HepG2 (cell line): Measurements from ENCODE around the gene ROBO3. TPM values are rescaled to one million over a fixed set of nuclear protein-coding genes. Genes with fewer than 3 reads are reported as not detected.

Experiments used
- ATAC-seq: fragments of 200-7000 bp; cut with Tn5 transposase; 3 replicates; pipeline ENCODE4 v1.9.1; 2020; ENCODE audit warnings: mild to moderate bottlenecking, moderate library complexity
- BruUV-seq: library from RNA; stranded (reverse); fragments of 400-500 nt; replicated peaks from 2 replicates; lab custom pipeline; 2021; lab: Mats Ljungman, UMichigan
- CTCF ChIA-PET: fragments of 300-600 bp; formaldehyde crosslinking; extraction: SDS; loops from one replicate; lab custom pipeline; 2021; ENCODE audit warnings: low total read pairs, inconsistent platforms, low intra/inter-chr PET ratio; lab: Yijun Ruan, JAX
- POLR2A ChIA-PET: fragments of 350-600 bp; sonication (Branson Sonifier 250); formaldehyde crosslinking; loops from one replicate; lab custom pipeline; 2020; ENCODE audit warnings: antibody characterized with exemption, inconsistent platforms; lab: Yijun Ruan, JAX
- DNase-seq: peaks from one replicate; pipeline ENCODE4 v3.0.0-alpha.2; 2015; ENCODE audit warnings: low spot score
- FAIRE-seq: peaks from 3 replicates; lab custom pipeline; 2011; peaks lifted over from hg19 to GRCh38; lab: Jason Lieb, UNC
- H2AFZ ChIP-seq: one replicate; pipeline ENCODE4 v1.6.1; 2011; ENCODE audit warnings: low read length, inconsistent platforms
- H3K27ac ChIP-seq: fragments of 300-600 bp; 3 replicates; pipeline ENCODE4 v1.8.0; 2011; ENCODE audit warnings: mixed run types, mild to moderate bottlenecking, mixed read lengths, low read length, inconsistent platforms; ENCODE audit not compliant: insufficient read depth; ENCODE audit errors: extremely low read length
- H3K27me3 ChIP-seq, 2 experiments: fragments of 200-600 bp in 1 of 2; 2 replicates in 1 of 2; 3 replicates in 1 of 2; pipeline versions ENCODE4 v1.6.0 to v1.8.0; 2011; ENCODE audit warnings: low read length in 2 of 2, mild to moderate bottlenecking in 2 of 2, moderate library complexity in 2 of 2, inconsistent platforms in 1 of 2; ENCODE audit not compliant: insufficient read depth in 2 of 2, control insufficient read depth in 1 of 2
- H3K36me3 ChIP-seq, 2 experiments: fragments of 200-600 bp in 1 of 2; replicated peaks in 1 of 2; 2 replicates in 1 of 2; 3 replicates in 1 of 2; pipeline versions ENCODE4 v1.5.1 to v1.8.0; 2011; ENCODE audit warnings: low read length in 2 of 2, inconsistent platforms in 1 of 2; ENCODE audit not compliant: insufficient read depth in 2 of 2, control insufficient read depth in 1 of 2
- H3K4me1 ChIP-seq: 2 replicates; pipeline ENCODE4 v1.5.1; 2012; ENCODE audit warnings: low read length, inconsistent platforms; ENCODE audit not compliant: insufficient read depth
- H3K4me2 ChIP-seq: 2 replicates; pipeline ENCODE4 v1.6.0; 2011; ENCODE audit warnings: low read depth, low read length, inconsistent platforms
- H3K4me3 ChIP-seq, 3 experiments: fragments of 200-600 bp in 1 of 3; sonication (generic), shearing (Covaris generic) in 1 of 3; replicated peaks in 1 of 3; 2 replicates each; pipeline ENCODE4 v1.5.1; 2011 to 2016; ENCODE audit warnings: low read length in 3 of 3, inconsistent platforms in 2 of 3, low read depth in 2 of 3, mild to moderate bottlenecking in 2 of 3, control low read depth in 1 of 3, mixed read lengths in 1 of 3; ENCODE audit not compliant: insufficient read depth in 1 of 3
- H3K79me2 ChIP-seq: one replicate; pipeline ENCODE4 v1.6.1; 2011; ENCODE audit warnings: low read length, inconsistent platforms; ENCODE audit not compliant: insufficient read depth
- H3K9ac ChIP-seq: 2 replicates; pipeline ENCODE4 v1.6.0; 2011; ENCODE audit warnings: mild to moderate bottlenecking, low read depth, low read length, inconsistent platforms; ENCODE audit not compliant: insufficient read depth
- H3K9me3 ChIP-seq: 2 replicates; pipeline ENCODE4 v1.5.1; 2012; ENCODE audit warnings: mild to moderate bottlenecking, low read length
- H4K20me1 ChIP-seq: 2 replicates; pipeline ENCODE4 v1.6.0; 2011; ENCODE audit warnings: inconsistent platforms, mild to moderate bottlenecking, low read length, moderate library complexity; ENCODE audit not compliant: insufficient read depth
- BCL6 ChIP-seq: IDR thresholded peaks from 2 replicates; pipeline ENCODE4 v1.6.1; 2016; ENCODE audit warnings: missing genetic modification reagents, missing compliant biosample characterization
- DNMT3B ChIP-seq: conservative IDR thresholded peaks from 2 replicates; pipeline ENCODE4 v1.6.1; 2016; ENCODE audit warnings: missing biosample characterization, control low read depth
- ELK4 ChIP-seq: sonication (generic); formaldehyde crosslinking; IDR thresholded peaks from 2 replicates; pipeline ENCODE4 v1.9.0; 2021; ENCODE audit warnings: missing genetic modification reagents, borderline replicate concordance
- FOSL1 ChIP-seq: sonication (generic); formaldehyde crosslinking; IDR thresholded peaks from 2 replicates; pipeline ENCODE4 v1.9.0; 2021; ENCODE audit warnings: missing genetic modification reagents, borderline replicate concordance
- GABPB1 ChIP-seq: IDR thresholded peaks from 2 replicates; pipeline ENCODE4 v1.6.1; 2016; ENCODE audit warnings: mild to moderate bottlenecking, missing genetic modification reagents, moderate library complexity, missing compliant biosample characterization
- KLF6 ChIP-seq: IDR thresholded peaks from 2 replicates; pipeline ENCODE4 v1.8.0; 2016; ENCODE audit warnings: missing biosample characterization, missing genetic modification reagents
- NONO ChIP-seq, 2 experiments: fragments of 450-650 bp in 1 of 2; sonication (generic) in 1 of 2; formaldehyde crosslinking in 1 of 2; IDR thresholded peaks in 1 of 2; conservative IDR thresholded peaks in 1 of 2; 2 replicates each; pipeline versions ENCODE4 v1.6.1 to v1.8.0; 2017 to 2022; ENCODE audit warnings: mild to moderate bottlenecking in 1 of 2, missing genetic modification reagents in 1 of 2, moderate library complexity in 1 of 2
- POLR2G ChIP-seq: fragments of 200-400 bp; formaldehyde crosslinking; IDR thresholded peaks from 2 replicates; pipeline ENCODE4 v1.6.1; 2018; ENCODE audit warnings: mild to moderate bottlenecking, low read depth, low read length, moderate library complexity
- U2AF1 ChIP-seq: fragments of 200-400 bp; formaldehyde crosslinking; optimal IDR thresholded peaks from 2 replicates; pipeline ENCODE3; 2017; ENCODE audit warnings: mild to moderate bottlenecking, low read depth, low read length
- ZC3H13 ChIP-seq: sonication (generic); formaldehyde crosslinking; IDR thresholded peaks from 2 replicates; pipeline ENCODE4 v1.8.1; 2023; ENCODE audit warnings: mild to moderate bottlenecking, missing genetic modification reagents, moderate library complexity
- ZMYM4 ChIP-seq: sonication (generic); formaldehyde crosslinking; IDR thresholded peaks from 2 replicates; pipeline ENCODE4 v1.8.1; 2023; ENCODE audit warnings: mild to moderate bottlenecking, missing genetic modification reagents
- ZNF501 ChIP-seq: sonication (generic); formaldehyde crosslinking; IDR thresholded peaks from 2 replicates; pipeline ENCODE4 v1.5.1; 2020; ENCODE audit warnings: mild to moderate bottlenecking, moderate library complexity, missing genetic modification reagents
- ZNF510 ChIP-seq: sonication (generic); formaldehyde crosslinking; IDR thresholded peaks from 2 replicates; pipeline ENCODE4 v1.4.0; 2020; ENCODE audit warnings: low read depth, mild to moderate bottlenecking, missing genetic modification reagents
- ZNF598 ChIP-seq: sonication (generic); formaldehyde crosslinking; IDR thresholded peaks from 2 replicates; pipeline ENCODE4 v1.5.1; 2020; ENCODE audit warnings: mild to moderate bottlenecking, missing genetic modification reagents, borderline replicate concordance
- WGBS: methylation state at CpG from one replicate; pipeline ENCODE4 v1.1.6; 2017; ENCODE audit warnings: low lambda C conversion rate; 5-methylcytosine and 5-hydroxymethylcytosine counted together
- in situ Hi-C: cut with HindIII; loops from 2 replicates; pipeline ENCODE4 v1.10.0; 2017; ENCODE audit warnings: low pct_unique_long_range_greater_than_20kb; ENCODE audit not compliant: extremely low pct_ligation_motif_present
- intact Hi-C: fragments of 100-400 bp; cut with micrococcal nuclease; formaldehyde crosslinking; loops from one replicate; pipeline ENCODE4 v1.10.0; 2022; ENCODE audit not compliant: unreplicated experiment
- polyA plus RNA-seq, 8 experiments: library from polyadenylated mRNA; depleted of rRNA in 3 of 8; stranded (reverse) in 7 of 8; unstranded in 1 of 8; fragments of >200 nt; fragmentation: Illumina TruSeq in 4 of 8; extraction: Trizol in 4 of 8; gene quantifications; 2 replicates each; pipeline versions ENCODE4 v1.2.1 to v1.2.3, GENCODE V29; 2011 to 2016; ENCODE audit warnings: low read depth in 4 of 8, missing spikeins in 1 of 8, mixed read lengths in 1 of 8; ENCODE audit not compliant: insufficient read depth in 1 of 8
- total RNA-seq, 5 experiments: library from RNA; depleted of rRNA; stranded (reverse); fragments of >200 nt; fragmentation: Illumina TruSeq; extraction: Trizol; gene quantifications; 2 replicates each; pipeline ENCODE4 v1.2.3, GENCODE V29; 2016; ENCODE audit warnings: low read depth in 1 of 5
- TF ChIP-seq, protein P1 (sequence below): sonication (generic); formaldehyde crosslinking; IDR thresholded peaks from 2 replicates; pipeline ENCODE4 v1.5.1; 2020; ENCODE audit warnings: mild to moderate bottlenecking, missing genetic modification reagents, moderate library complexity

ROBO3 gene
- total and polyA plus RNA-seq, 2 of the 13 experiments (the other 11 are each of a cell fraction or from before 2014, with no cell fraction given), result 0.07 to 2.4 TPM

DNA sequence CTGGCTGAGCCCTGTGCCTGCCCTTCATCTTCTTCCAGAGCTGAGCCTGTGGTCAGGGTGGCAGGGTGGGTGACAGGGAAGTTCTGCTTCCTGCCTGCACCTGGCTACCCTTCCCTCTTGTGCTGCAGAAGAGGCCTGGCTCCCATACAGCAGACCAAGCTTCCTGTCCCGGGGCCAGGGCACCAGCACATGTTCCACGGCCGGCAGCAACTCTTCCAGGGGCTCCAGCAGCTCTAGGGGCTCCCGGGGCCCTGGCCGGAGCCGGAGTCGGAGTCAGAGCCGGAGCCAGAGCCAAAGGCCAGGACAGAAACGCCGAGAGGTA, 15.0 kb downstream of the ROBO3 start:
- Histone ChIP-seq H3K27ac (no peak overlapping the region), H2AFZ (no peak overlapping the region), H3K36me3 (no peaks in the 10 kb centered on the region), H3K27me3 (peaks cover 0 to 34% of the 10 kb centered on the region in 2 experiments; a peak in 4 of 5 replicates), H3K9ac (no peak overlapping the region), H3K9me3 (no peaks in the 10 kb centered on the region), H3K4me1 (peaks cover 83% of the 10 kb centered on the region), H3K4me2 (peak overlapping the region; percentile 5; the same call in 1 of the 2 replicates), H3K4me3 (no peak overlapping the region), H4K20me1 (no peaks in the 10 kb centered on the region), H3K79me2 (no peaks in the 10 kb centered on the region)
- FAIRE-seq (no peak), ATAC-seq (no peak), DNase-seq (no peak)
- CTCF ChIA-PET, result no interaction called here
- POLR2A ChIA-PET, result no interaction called here
- no TSS peak for BruUV-seq
- 31% methylated on average over 9 of the region's 10 CpGs for WGBS
- in situ Hi-C loops (no loop called here), intact Hi-C loops (no loop called here)
- TF ChIP-seq FOSL1 (CRISPR knock-in tag) (no peak), ZNF501 (0 out of 2 replicates have a peak, but pooled peaks have one; percentile 31), GABPB1 (peak; percentile 35; the same call in 1 of the 2 replicates)
- TF ChIP-seq, protein P1, sequence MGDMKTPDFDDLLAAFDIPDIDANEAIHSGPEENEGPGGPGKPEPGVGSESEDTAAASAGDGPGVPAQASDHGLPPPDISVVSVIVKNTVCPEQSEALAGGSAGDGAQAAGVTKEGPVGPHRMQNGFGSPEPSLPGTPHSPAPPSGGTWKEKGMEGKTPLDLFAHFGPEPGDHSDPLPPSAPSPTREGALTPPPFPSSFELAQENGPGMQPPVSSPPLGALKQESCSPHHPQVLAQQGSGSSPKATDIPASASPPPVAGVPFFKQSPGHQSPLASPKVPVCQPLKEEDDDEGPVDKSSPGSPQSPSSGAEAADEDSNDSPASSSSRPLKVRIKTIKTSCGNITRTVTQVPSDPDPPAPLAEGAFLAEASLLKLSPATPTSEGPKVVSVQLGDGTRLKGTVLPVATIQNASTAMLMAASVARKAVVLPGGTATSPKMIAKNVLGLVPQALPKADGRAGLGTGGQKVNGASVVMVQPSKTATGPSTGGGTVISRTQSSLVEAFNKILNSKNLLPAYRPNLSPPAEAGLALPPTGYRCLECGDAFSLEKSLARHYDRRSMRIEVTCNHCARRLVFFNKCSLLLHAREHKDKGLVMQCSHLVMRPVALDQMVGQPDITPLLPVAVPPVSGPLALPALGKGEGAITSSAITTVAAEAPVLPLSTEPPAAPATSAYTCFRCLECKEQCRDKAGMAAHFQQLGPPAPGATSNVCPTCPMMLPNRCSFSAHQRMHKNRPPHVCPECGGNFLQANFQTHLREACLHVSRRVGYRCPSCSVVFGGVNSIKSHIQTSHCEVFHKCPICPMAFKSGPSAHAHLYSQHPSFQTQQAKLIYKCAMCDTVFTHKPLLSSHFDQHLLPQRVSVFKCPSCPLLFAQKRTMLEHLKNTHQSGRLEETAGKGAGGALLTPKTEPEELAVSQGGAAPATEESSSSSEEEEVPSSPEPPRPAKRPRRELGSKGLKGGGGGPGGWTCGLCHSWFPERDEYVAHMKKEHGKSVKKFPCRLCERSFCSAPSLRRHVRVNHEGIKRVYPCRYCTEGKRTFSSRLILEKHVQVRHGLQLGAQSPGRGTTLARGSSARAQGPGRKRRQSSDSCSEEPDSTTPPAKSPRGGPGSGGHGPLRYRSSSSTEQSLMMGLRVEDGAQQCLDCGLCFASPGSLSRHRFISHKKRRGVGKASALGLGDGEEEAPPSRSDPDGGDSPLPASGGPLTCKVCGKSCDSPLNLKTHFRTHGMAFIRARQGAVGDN (CRISPR knock-in tag), result peak; percentile 69

DNA sequence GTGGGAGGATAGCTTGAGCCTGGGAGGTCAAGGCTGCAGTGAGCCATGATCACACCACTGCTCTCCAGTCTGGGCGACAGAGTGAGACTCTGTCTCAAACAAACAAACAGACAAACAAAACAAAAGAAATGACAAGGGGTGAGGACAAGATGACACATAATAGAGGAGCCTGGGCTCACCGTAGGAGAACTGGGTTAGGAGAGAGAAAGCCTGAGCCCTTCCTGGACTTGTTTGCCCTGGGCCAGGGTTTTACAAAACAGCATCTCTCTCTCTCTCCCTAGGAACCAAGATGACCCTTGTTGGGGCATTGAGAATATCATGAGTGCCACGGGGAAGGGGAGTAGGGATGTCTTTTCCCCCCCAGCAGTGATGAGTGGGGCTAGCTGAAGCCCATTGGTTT, 15.7 kb downstream of the ROBO3 start:
- peaks cover 0 to 32% of the 10 kb centered on the region in 2 experiments; a peak in 4 of 5 replicates for H3K27me3 ChIP-seq
- H2AFZ ChIP-seq, result no peak overlapping the region
- CTCF ChIA-PET, result no interaction called here
- intact Hi-C loops, result no loop called here
- no peaks in the 10 kb centered on the region for H3K9me3 ChIP-seq
- in situ Hi-C loops, result no loop called here
- 9% methylated on average over 3 of the region's 3 CpGs for WGBS
- no peaks in the 10 kb centered on the region for H3K36me3 ChIP-seq
- H3K79me2 ChIP-seq, result no peaks in the 10 kb centered on the region
- no peaks in the 10 kb centered on the region for H4K20me1 ChIP-seq
- ATAC-seq (no peak), FAIRE-seq (no peak), DNase-seq (no peak)
- H3K27ac ChIP-seq, result no peak overlapping the region
- POLR2A ChIA-PET, result no interaction called here
- no peak overlapping the region for H3K9ac ChIP-seq
- peaks cover 83% of the 10 kb centered on the region for H3K4me1 ChIP-seq
- H3K4me2 ChIP-seq, result no peak overlapping the region
- no TSS peak for BruUV-seq
- H3K4me3 ChIP-seq, result no peak overlapping the region
- TF ChIP-seq BCL6 (CRISPR knock-in tag) (no peak), NONO (IDR thresholded peaks at IDR 0.05) (no peak), NONO (CRISPR knock-in tag; conservative IDR thresholded peaks at IDR 0.05) (no peak), POLR2G (no peak), ZNF510 (CRISPR knock-in tag) (no peak), ZNF598 (CRISPR knock-in tag) (no peak), KLF6 (CRISPR knock-in tag) (no peak), DNMT3B (CRISPR knock-in tag) (no peak), ELK4 (CRISPR knock-in tag) (no peak), U2AF1 (no peak), ZC3H13 (no peak), ZMYM4 (CRISPR knock-in tag) (no peak)
